Fibroblast of skin of back (primary cell): ENCODE data around the gene GAREM1.
"Not testable (repeated sequence)": the region's sequence is repeated elsewhere in the genome, so short reads cannot be mapped to it uniquely, and the experiment has no call there.

Experiments
- DNase-seq: peaks from one replicate; pipeline ENCODE4 v3.0.0-alpha.2; 2013

Gene GAREM1

DNA sequence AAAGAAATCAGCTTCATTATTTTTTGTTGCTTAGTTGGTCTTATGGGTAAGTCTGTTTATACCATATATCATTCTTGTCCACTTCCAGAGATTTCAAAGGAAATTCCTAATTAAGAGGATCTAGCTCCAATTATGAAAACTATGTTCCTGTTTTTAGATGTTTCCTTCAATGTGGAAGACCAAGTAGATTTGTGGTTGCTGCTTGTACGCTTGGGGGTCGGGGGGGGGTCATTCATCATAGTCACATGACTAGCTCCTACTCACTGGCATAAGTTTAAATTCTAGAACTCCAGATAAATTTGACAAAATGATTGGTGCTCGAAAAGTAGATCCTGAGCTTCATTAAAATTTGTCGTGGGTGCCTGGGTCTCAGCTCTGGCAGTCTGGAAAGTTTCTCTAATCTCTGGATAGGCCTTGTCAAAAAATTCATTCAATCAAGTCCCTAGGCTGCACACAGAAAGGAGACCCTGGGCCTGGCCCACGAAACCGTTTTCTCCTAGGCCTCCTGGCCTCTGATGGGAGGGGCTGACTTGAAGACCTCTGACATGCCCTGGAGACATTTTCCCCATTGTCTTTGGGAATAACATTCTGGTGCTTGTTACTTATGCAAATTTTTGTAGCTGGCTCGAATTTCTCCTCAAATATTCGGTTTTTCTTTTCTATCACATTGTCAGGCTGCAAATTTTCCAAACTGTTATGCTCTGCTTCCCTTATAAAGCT is 218.4 kb downstream of the GAREM1 start:
- no peak for DNase-seq

DNA sequence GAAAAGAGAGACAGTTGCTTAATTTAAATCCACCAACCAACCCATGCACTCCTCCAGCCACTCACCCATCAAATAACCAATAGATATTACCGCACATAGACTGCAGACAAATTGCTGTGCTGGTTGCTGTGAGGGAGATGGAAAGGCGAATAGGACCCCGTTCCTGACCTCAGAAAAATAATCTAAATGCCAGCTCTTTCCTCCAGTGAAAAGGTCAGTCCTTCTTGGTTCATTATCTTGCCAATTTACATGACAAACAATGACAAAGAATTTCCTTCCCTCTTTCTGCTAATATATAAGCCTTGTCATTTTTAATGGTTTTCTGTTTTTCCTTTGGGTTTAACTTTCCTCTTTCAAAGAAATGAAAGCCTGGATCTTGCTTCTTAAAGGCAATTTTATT is 219.2 kb downstream of the GAREM1 start:
- no peak for DNase-seq

GRCh38 chr18:32249147-32249929 is 221.3 kb downstream of the GAREM1 start:
- no peak for DNase-seq

DNA sequence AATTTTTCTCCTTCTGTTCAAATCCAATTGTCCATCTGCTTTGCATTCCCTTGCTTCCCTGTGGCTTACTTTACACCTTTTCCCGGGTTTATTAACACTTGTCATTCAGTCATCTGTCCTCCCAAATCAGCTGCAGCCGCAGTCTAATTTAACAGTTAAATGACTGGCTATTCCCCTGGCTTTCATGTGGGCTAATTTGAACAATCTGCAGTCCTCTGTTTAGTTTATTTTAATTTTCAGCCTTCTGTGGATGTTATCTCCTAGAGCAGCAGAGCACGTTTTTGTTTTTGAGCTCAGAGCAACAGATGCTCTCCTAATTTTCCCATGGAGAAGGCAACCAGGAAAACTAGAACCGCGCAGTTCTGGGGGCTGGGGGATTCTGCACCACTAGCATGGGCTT is 225.8 kb downstream of the GAREM1 start:
- no peak for DNase-seq

DNA sequence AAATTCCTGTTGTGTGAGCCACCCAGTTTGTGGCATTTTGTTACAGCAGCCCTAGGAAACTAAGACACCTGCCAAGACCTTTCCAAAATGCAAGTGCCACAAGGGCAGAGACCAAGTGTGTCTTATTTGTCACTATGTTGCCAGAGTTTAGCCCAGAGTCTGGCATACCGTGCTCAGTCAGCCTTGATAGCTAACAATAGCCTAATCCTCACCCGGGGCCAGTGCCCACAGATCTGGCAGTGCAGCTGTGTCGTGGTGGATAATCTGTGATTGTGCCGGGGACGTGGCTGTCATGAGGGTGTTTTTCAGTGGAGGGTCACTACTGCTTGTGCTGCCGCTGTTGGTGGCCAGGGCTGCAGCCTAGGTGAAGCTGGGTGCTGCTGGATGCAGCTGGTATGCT is 227.3 kb downstream of the GAREM1 start:
- no peak for DNase-seq

DNA sequence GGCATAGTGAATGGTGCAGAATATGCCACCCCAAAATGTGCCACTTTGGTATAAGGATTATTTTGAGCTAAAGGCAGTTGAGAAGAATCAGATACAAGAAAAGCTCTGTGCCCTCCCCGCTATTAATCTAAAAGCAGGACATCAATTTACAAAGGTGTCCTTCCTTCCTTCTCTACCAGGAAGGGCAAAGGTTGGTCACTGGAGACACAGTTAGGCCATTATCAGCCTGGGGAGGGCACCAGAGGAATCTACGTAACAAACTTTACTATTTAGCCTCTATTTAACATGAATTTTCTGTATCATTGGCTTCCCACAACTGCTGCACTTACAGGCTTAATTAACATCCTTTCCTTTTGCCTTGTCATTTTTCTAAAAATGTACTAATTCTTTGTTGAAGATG is 228.3 kb downstream of the GAREM1 start:
- no peak for DNase-seq

DNA sequence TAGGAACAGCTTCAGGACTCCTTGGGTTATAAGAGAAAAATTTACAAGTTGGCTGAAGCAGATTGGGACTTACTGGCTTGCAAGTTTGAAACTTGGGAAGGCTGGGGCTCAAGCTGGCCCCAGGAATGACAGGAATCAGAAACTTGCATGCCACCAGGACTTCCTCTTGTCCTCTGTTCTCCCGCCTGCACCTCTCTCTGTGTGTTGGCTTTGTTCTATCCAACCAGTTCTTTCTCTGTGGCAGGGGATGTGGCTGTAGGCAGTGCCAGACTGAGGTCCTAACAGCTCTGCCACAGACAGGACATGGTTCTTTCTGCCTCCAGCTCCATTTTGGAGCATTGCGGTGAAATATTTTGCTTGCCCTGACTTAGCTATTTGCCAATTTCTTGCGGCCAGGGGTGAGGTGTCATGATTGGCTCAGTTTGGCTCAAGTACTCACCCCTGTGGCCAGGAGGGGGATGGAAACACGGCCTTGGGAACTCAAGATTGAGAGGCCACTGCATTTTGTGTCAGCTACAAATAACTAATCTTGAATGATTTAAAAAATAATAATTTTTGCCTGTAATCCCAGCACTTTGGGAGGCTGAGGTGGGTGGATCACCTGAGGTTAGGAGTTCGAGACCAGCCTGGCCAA is 231.9 kb downstream of the GAREM1 start:
- DNase-seq: no peak

DNA sequence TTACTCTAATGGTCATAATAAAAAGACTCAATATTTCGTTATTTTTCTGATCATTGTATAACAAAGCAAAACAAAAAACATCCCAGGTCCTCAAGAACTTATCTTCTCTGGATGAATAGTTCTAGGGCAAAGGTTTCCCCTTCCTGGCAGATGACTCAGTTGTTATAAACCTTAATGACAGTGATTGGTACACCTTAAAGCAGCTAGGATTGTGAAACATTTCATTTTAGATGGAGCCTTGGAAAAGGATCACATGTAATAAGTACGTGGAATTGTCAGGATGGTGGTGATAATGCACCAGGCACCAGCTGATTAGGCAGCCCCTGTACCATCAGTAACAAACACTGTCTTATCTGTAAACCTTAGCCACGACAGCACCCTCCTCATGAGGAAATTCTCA is 233.6 kb downstream of the GAREM1 start:
- no peak for DNase-seq

GRCh38 chr18:32233348-32233747 is 237.3 kb downstream of the GAREM1 start:
- not testable (repeated sequence) for DNase-seq

GRCh38 chr18:32219431-32220018 is 251.2 kb downstream of the GAREM1 start:
- DNase-seq: no peak

DNA sequence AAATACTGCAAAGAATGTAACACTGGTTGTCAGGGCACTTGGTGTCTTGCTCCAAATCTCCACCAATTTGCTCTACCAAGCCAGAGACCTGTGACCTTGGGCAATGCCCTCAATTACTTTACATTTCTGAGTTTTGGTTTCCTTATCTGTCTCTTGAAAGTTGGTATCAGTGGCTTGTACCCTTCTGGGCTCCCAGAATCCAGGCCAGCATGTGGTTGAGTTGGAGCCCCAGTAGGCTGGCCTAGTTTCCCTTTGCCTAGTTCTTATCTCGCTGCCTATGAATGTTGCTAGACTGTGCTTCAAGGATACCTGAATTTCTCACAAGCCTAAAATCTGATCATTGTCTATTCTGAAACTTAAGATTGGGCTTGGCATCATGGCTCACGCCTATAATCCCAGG is 254.3 kb downstream of the GAREM1 start:
- no peak for DNase-seq

DNA sequence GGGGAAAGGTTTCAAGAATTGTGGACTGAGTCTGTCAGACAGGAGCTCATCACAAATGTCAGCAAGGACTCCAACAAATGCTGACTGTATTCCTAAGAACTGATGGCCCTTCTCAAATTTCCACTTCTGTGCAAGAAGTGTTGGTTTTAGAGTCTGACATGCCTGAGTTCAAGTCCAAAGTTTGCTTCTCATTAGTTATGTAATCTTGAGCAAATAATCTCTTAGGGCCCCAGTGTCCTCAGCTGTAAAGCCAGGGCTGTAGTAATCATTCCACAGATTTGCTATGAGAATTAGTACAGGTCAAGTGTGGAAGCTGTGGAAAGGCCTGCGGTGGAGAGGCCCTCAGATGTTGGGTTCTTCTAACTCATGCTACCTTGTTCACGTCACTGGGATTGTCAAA is 257.0 kb downstream of the GAREM1 start:
- DNase-seq: no peak
